Measurements from ENCODE around the gene CDK14.

Gene CDK14

GRCh38 chr7:91201442-91202113 lies 605.5 kb downstream of the CDK14 start:
- no peak for TF ChIP-seq CTCF (IDR thresholded peaks at IDR 0.05; ENCODE audit: low read depth, low read length, missing control alignments)
- DNase-seq (ENCODE audit: extremely low read depth, low read depth): no peak

GRCh38 chr7:91206361-91206960 lies 610.3 kb downstream of the CDK14 start:
- no peak for TF ChIP-seq CTCF (IDR thresholded peaks at IDR 0.05; ENCODE audit: low read depth, low read length, missing control alignments)
- no peak overlapping the region for H3K4me3 ChIP-seq (replicated peaks; ENCODE audit: low read depth, low read length)

More at GRCh38 chr7:91201442-91202113, 605.5 kb downstream of the CDK14 start:
- H3K4me3 ChIP-seq (replicated peaks; ENCODE audit: low read depth, low read length): no peak overlapping the region

GRCh38 chr7:91212582-91212981 lies 616.5 kb downstream of the CDK14 start:
- DNase-seq (ENCODE audit: extremely low read depth, low read depth): no peak
- TF ChIP-seq CTCF (IDR thresholded peaks at IDR 0.05; ENCODE audit: low read depth, low read length, missing control alignments): no peak
- H3K4me3 ChIP-seq (replicated peaks; ENCODE audit: low read depth, low read length): no peak overlapping the region

More at GRCh38 chr7:91206361-91206960, 610.3 kb downstream of the CDK14 start:
- DNase-seq (ENCODE audit: extremely low read depth, low read depth): no peak

- no peak overlapping the region for H3K4me3 ChIP-seq (replicated peaks; ENCODE audit: low read depth, low read length)
- TF ChIP-seq CTCF (IDR thresholded peaks at IDR 0.05; ENCODE audit: low read depth, low read length, missing control alignments): no peak
- no peak for DNase-seq (ENCODE audit: extremely low read depth, low read depth)
These were observed 630.3 kb downstream of the CDK14 start for GRCh38 chr7:91226411-91226810.

- no peak for DNase-seq (ENCODE audit: extremely low read depth, low read depth)
- TF ChIP-seq CTCF (IDR thresholded peaks at IDR 0.05; ENCODE audit: low read depth, low read length, missing control alignments): no peak
- no peak overlapping the region for H3K4me3 ChIP-seq (replicated peaks; ENCODE audit: low read depth, low read length)
These were observed 632.2 kb downstream of the CDK14 start for GRCh38 chr7:91228327-91228726.

- H3K4me3 ChIP-seq (replicated peaks; ENCODE audit: low read depth, low read length): no peak overlapping the region
- DNase-seq (ENCODE audit: extremely low read depth, low read depth): no peak
- no peak for TF ChIP-seq CTCF (IDR thresholded peaks at IDR 0.05; ENCODE audit: low read depth, low read length, missing control alignments)
These were observed 632.9 kb downstream of the CDK14 start for GRCh38 chr7:91228927-91229558.
